IPS DF 6.9 (cell line): ENCODE data around the gene AKAP3.
A peak's percentile ranks its signal among the peaks of the same experiment; 100 is the strongest.

ENCODE experiments used
- DNase-seq: peaks from one replicate; pipeline ENCODE4 v3.0.0-alpha.2; 2013; ENCODE audit warnings: low read depth, low spot score
- H3K27ac ChIP-seq: one replicate; pipeline ENCODE4 v1.5.1; 2013; ENCODE audit warnings: low read length, control low read depth
- H3K27me3 ChIP-seq: 2 replicates; pipeline ENCODE4 v1.6.1; 2013; ENCODE audit warnings: mild to moderate bottlenecking, low read length; ENCODE audit not compliant: control insufficient read depth, insufficient read depth
- H3K36me3 ChIP-seq: 2 replicates; pipeline ENCODE4 v1.6.1; 2013; ENCODE audit warnings: low read length; ENCODE audit not compliant: control insufficient read depth, insufficient read depth
- H3K4me1 ChIP-seq: 2 replicates; pipeline ENCODE4 v1.6.1; 2013; ENCODE audit warnings: low read length; ENCODE audit not compliant: control insufficient read depth, insufficient read depth
- H3K4me3 ChIP-seq: 2 replicates; pipeline ENCODE4 v1.5.1; 2013; ENCODE audit warnings: mild to moderate bottlenecking, low read length
- H3K9me3 ChIP-seq: 2 replicates; pipeline ENCODE4 v1.6.1; 2013; ENCODE audit warnings: low read length, inconsistent platforms; ENCODE audit not compliant: control insufficient read depth, insufficient read depth
- WGBS: extraction: QIAGEN DNeasy Blood & Tissue Kit; methylation state at CpG from one replicate; pipeline ENCODE4 v1.1.7; 2013; ENCODE audit warnings: mixed read lengths, missing lambda C conversion rate; ENCODE audit not compliant: insufficient read length, insufficient coverage; 5-methylcytosine and 5-hydroxymethylcytosine counted together

The AKAP3 gene

DNA sequence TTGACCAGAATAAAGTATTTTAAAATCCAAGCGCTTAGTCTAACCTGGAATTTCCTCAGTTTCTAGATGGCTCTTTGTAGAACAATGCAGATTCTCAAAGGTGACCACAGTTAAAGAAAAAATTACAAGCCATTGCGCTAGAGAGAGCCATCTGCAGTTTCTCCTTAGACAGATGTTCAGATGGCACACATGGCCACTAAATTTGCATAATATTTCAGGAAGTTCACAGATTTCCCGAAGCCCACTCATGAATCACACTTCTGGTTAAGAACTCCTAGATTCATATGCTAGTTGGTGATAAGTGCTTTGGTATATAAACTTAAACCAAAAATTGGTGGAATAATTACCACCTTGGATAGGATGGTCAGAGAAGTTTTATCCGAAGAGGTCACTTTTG, 749 bp downstream of the AKAP3 start:
- Histone ChIP-seq H3K9me3 (no peaks in the 10 kb centered on the region), H3K4me3 (peak overlapping the region; percentile 94; the same call in 1 of the 2 replicates), H3K27ac (no peak overlapping the region), H3K36me3 (no peaks in the 10 kb centered on the region), H3K4me1 (no peaks in the 10 kb centered on the region; the same call in 1 of the 2 replicates), H3K27me3 (no peaks in the 10 kb centered on the region)
- no peak for DNase-seq
- no CpG with 5 or more reads among the region's 4 CpGs for WGBS

- Histone ChIP-seq H3K36me3 (no peaks in the 10 kb centered on the region), H3K4me3 (no peak overlapping the region), H3K27ac (no peak overlapping the region), H3K27me3 (no peaks in the 10 kb centered on the region), H3K9me3 (no peaks in the 10 kb centered on the region), H3K4me1 (no peaks in the 10 kb centered on the region; the same call in 1 of the 2 replicates)
- WGBS: no CpG with 5 or more reads among the region's 1 CpG
- no peak for DNase-seq
These were observed 3.8 kb downstream of the AKAP3 start for GRCh38 chr12:4645023-4645422.

DNA sequence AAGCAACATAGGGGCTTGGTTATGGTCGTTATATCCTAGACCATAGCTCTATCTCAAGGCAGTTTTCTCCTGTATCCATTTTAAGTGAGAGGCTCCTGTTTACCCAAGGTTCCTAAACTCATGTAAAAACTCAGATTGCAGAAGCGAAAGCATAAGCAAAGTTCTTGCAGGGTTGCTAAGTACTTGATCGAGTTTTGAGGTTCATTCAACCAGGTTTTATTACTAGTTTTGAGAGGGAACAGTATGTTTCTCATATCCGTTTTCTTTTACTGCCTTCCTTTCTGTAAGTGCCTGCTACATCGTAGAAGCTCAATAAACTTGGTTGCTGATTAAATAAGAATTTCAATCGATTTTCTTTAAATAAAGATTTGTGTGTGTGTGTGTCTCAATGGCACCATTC, 5.1 kb downstream of the AKAP3 start:
- no peak overlapping the region for H3K27ac ChIP-seq
- no peaks in the 10 kb centered on the region for H3K4me1 ChIP-seq

DNA sequence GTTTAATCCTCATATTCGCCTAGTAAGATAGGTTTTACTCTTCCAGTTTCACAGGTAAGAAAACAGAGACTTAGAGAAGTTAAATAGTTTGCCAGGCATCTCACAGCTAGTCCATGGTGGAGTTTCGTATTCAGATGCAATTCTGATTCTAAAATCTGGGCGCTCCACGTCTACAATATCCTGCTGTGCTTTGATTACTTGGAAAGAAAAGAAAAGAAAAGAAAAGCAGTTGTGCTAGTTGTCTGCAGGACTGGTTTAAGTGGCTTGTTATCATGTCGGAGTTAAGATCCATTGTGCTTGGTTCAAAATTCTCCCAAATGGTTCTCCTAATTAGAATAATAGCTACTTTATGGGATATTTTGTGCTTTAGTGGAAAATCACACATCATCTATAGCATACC, 18.6 kb downstream of the AKAP3 start:
- H3K27ac ChIP-seq: no peak overlapping the region
- no peaks in the 10 kb centered on the region for H3K9me3 ChIP-seq
- WGBS: no CpG with 5 or more reads among the region's 5 CpGs
- H3K36me3 ChIP-seq: no peaks in the 10 kb centered on the region
- H3K27me3 ChIP-seq: no peaks in the 10 kb centered on the region
- H3K4me1 ChIP-seq: no peaks in the 10 kb centered on the region
- DNase-seq: peak; percentile 13
- H3K4me3 ChIP-seq: no peak overlapping the region

More for the DNA sequence above, 5.1 kb downstream of the AKAP3 start:
- Histone ChIP-seq H3K4me3 (no peak overlapping the region), H3K9me3 (no peaks in the 10 kb centered on the region), H3K36me3 (no peaks in the 10 kb centered on the region), H3K27me3 (no peaks in the 10 kb centered on the region)
- no peak for DNase-seq
- no CpG with 5 or more reads among the region's 6 CpGs for WGBS

- WGBS: no CpG with 5 or more reads among the region's 10 CpGs
- Histone ChIP-seq H3K4me3 (no peak overlapping the region), H3K36me3 (no peaks in the 10 kb centered on the region), H3K9me3 (no peaks in the 10 kb centered on the region), H3K4me1 (no peaks in the 10 kb centered on the region), H3K27me3 (no peaks in the 10 kb centered on the region), H3K27ac (no peak overlapping the region)
- no peak for DNase-seq
These were observed 20.4 kb downstream of the AKAP3 start for GRCh38 chr12:4628406-4628805.

GRCh38 chr12:4626543-4626942, 22.3 kb downstream of the AKAP3 start:
- H3K27ac ChIP-seq: no peak overlapping the region
- DNase-seq: no peak
- H3K4me1 ChIP-seq: no peaks in the 10 kb centered on the region
- no peak overlapping the region for H3K4me3 ChIP-seq
- H3K9me3 ChIP-seq: no peaks in the 10 kb centered on the region
- no peaks in the 10 kb centered on the region for H3K36me3 ChIP-seq
- no CpG with 5 or more reads among the region's 5 CpGs for WGBS
- H3K27me3 ChIP-seq: no peaks in the 10 kb centered on the region

- WGBS: no CpG with 5 or more reads among the region's 3 CpGs
These were observed 27.3 kb downstream of the AKAP3 start for GRCh38 chr12:4621511-4621910.

GRCh38 chr12:4615667-4616066, 33.2 kb downstream of the AKAP3 start:
- H3K27ac ChIP-seq: no peak overlapping the region
- H3K36me3 ChIP-seq: no peaks in the 10 kb centered on the region
- H3K27me3 ChIP-seq: no peaks in the 10 kb centered on the region
- H3K4me3 ChIP-seq: no peak overlapping the region
- H3K9me3 ChIP-seq: no peaks in the 10 kb centered on the region
- 100% methylated on average over 1 of the region's 9 CpGs for WGBS
- no peak for DNase-seq
- no peaks in the 10 kb centered on the region for H3K4me1 ChIP-seq

More at GRCh38 chr12:4621511-4621910, 27.3 kb downstream of the AKAP3 start:
- no peak overlapping the region for H3K27ac ChIP-seq
- DNase-seq: no peak
- H3K9me3 ChIP-seq: no peaks in the 10 kb centered on the region
- H3K27me3 ChIP-seq: no peaks in the 10 kb centered on the region
- H3K4me3 ChIP-seq: no peak overlapping the region
- H3K36me3 ChIP-seq: no peaks in the 10 kb centered on the region
- no peaks in the 10 kb centered on the region for H3K4me1 ChIP-seq

DNA sequence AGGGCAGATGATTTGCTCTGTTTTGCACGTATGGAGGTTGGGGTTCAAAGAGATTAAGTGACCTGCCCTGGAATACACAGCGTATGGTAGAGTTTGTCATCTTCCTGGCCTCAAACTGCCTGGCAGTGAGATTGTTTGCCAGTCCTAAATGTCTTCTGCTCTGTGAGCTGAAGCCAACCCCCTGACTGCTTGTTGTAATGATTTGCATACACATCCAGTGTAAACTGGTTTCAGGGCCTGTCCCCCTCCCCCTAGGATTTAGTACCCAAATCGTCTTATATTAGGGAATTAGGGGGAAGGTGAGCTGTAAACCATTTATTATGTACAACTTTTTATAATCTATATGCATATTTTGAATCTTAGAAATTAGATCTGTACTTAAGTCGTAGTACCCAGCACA, 38.4 kb downstream of the AKAP3 start:
- H3K4me1 ChIP-seq: no peaks in the 10 kb centered on the region
- no peaks in the 10 kb centered on the region for H3K27me3 ChIP-seq
- H3K36me3 ChIP-seq: no peaks in the 10 kb centered on the region
- no peaks in the 10 kb centered on the region for H3K9me3 ChIP-seq
- no CpG with 5 or more reads among the region's 4 CpGs for WGBS
- DNase-seq: no peak
- H3K4me3 ChIP-seq: no peak overlapping the region
- H3K27ac ChIP-seq: no peak overlapping the region

- no peaks in the 10 kb centered on the region for H3K9me3 ChIP-seq
- no peaks in the 10 kb centered on the region for H3K27me3 ChIP-seq
- no peaks in the 10 kb centered on the region for H3K36me3 ChIP-seq
- H3K27ac ChIP-seq: no peak overlapping the region
- WGBS: no CpG with 5 or more reads among the region's 9 CpGs
- DNase-seq: no peak
- H3K4me1 ChIP-seq: no peaks in the 10 kb centered on the region
- no peak overlapping the region for H3K4me3 ChIP-seq
These were observed 39.8 kb downstream of the AKAP3 start for GRCh38 chr12:4609071-4609470.

- no peak overlapping the region for H3K27ac ChIP-seq
- no peaks in the 10 kb centered on the region for H3K36me3 ChIP-seq
- H3K4me1 ChIP-seq: no peaks in the 10 kb centered on the region
- DNase-seq: no peak
- no CpG with 5 or more reads among the region's 3 CpGs for WGBS
- no peaks in the 10 kb centered on the region for H3K27me3 ChIP-seq
- no peaks in the 10 kb centered on the region for H3K9me3 ChIP-seq
- H3K4me3 ChIP-seq: no peak overlapping the region
These were observed 41.8 kb downstream of the AKAP3 start for GRCh38 chr12:4607056-4607455.
